ENCODE data around the gene TYSND1.
"Not testable (repeated sequence)": the region's sequence is repeated elsewhere in the genome, so short reads cannot be mapped to it uniquely, and the experiment has no call there.

Gene TYSND1

DNA sequence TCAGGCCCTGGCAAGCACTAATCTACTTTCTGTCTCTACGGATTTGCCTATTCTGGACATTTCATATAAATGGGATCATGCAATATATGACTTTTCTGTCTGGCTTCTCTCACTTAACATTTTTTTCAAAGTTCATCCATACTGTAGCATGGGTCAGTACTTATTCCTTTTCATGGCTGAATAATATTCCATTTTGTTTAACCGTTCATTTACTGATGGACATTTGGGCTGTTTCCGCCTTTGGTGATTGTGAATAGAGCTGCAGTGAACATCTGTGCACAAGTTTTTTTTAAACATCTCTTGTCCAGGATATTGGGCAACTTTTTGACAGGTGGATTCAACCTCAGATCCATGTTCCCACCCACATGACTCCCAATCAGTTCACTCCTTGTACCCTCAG lies 44.8 kb downstream of the TYSND1 start:
- TF ChIP-seq, protein P1, sequence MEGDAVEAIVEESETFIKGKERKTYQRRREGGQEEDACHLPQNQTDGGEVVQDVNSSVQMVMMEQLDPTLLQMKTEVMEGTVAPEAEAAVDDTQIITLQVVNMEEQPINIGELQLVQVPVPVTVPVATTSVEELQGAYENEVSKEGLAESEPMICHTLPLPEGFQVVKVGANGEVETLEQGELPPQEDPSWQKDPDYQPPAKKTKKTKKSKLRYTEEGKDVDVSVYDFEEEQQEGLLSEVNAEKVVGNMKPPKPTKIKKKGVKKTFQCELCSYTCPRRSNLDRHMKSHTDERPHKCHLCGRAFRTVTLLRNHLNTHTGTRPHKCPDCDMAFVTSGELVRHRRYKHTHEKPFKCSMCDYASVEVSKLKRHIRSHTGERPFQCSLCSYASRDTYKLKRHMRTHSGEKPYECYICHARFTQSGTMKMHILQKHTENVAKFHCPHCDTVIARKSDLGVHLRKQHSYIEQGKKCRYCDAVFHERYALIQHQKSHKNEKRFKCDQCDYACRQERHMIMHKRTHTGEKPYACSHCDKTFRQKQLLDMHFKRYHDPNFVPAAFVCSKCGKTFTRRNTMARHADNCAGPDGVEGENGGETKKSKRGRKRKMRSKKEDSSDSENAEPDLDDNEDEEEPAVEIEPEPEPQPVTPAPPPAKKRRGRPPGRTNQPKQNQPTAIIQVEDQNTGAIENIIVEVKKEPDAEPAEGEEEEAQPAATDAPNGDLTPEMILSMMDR (IDR thresholded peaks at IDR 0.05; ENCODE audit: low read depth, low read length, missing control alignments) = no peak
- DNase-seq (ENCODE audit: low read depth) = no peak

DNA sequence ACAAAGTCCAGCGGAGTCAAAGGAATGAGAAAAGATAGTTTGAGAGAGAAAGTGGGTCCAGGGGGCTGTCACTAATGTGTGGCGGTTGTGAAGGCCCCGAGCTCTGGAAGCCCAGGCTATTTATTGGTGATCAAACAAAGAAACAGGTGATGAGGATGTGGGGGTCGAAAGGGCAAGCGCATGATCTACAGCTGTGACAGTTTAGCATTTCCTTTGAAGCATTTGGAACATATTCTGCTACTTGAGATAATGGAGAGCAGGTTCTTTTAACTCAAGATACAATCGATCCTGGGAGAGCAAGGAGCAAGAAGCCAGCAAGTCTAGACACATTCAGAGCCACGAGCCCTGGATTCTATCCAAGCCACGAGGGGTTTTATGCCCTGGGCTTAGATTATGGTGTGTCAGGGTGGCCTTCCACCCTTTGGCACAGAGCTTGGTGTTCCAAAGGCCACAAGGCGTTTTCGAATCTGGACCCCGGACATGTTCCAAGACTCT lies 45.4 kb downstream of the TYSND1 start:
- H3K4me3 ChIP-seq (ENCODE audit: low read depth, low read length); DNase-seq (ENCODE audit: low read depth): not testable (repeated sequence)

More for the DNA sequence above, 44.8 kb downstream of the TYSND1 start:
- H3K4me3 ChIP-seq (ENCODE audit: low read depth, low read length) = no peak overlapping the region

DNA sequence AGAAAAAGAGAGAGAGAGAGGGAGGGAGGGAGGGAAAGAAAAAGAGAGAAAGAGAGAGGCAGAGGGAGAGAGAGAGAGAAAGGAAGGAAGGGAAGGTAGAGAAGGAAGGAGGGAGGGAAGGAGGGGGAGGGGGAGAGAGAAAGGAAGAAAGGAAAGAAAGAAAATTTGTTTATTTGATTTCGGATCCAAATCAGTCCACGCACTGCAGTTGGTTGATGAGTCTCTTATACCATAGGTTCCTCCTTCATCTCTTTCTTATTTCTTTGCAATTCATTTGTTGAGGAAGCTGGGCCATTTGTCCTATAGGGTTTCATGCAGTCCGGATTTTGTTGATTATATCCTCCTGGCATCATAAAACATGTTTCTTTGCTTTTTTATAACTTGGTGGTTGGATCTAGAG lies 48.2 kb downstream of the TYSND1 start:
- H3K4me3 ChIP-seq (ENCODE audit: low read depth, low read length) = no peak overlapping the region
- no peak for DNase-seq (ENCODE audit: low read depth)
- TF ChIP-seq, protein P1 (IDR thresholded peaks at IDR 0.05; ENCODE audit: low read depth, low read length, missing control alignments) = no peak

DNA sequence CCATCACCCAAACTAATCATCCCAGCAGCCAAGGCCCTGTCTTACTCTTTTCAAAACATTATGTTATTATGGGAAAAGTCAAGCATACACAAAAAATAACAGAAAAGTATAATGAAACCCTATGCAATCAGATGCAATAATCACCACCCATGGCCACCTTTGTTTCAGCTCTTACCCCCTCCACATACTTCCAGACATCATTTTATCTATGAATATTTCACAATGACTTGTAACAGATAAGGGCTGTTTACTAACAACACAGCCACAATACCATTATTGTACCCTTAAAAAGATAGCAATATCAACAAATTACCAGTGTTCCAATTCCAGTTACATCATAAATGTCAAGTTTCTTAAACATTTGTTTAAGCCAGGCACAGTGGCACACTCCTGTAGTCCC lies 49.0 kb downstream of the TYSND1 start:
- TF ChIP-seq, protein P1 (IDR thresholded peaks at IDR 0.05; ENCODE audit: low read depth, low read length, missing control alignments) = no peak
- DNase-seq (ENCODE audit: low read depth) = no peak
- no peak overlapping the region for H3K4me3 ChIP-seq (ENCODE audit: low read depth, low read length)

DNA sequence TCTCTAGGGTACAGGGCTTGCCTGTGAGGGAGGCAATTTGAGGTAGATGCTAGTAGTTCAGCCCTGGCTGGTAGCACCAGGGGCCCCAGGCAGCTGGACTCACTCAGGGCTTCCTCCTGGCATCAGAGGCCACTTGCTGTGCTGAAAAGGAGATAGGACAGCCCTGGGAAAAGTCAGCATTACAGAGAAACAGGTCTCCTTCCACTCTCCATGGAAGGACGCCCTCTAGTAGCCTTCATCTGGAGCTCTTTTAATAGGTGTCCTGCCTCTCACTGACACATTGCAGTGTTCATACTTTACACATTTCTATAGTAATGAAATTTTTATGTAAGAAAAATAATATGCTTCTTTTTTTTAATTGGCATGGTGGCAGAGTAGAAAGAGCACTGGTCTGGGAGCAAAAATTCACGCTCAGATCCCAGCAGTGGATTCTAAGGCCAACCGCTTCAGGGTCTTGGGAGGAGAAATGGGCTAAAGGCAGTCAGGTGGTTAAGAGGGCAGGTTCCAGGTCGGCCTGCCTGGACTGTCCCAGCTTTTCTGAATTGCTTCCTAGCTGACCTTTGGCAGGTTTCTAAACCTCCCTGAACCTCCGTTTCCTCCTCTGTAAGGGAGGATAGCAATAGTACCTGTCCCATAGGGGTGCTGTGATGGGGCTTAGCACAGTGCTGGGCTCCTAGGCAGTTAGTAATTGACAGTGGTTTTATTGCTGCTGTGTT lies 49.6 kb downstream of the TYSND1 start:
- DNase-seq (ENCODE audit: low read depth) = no peak
- TF ChIP-seq, protein P1 (IDR thresholded peaks at IDR 0.05; ENCODE audit: low read depth, low read length, missing control alignments) = no peak
- H3K4me3 ChIP-seq (ENCODE audit: low read depth, low read length) = no peak overlapping the region

DNA sequence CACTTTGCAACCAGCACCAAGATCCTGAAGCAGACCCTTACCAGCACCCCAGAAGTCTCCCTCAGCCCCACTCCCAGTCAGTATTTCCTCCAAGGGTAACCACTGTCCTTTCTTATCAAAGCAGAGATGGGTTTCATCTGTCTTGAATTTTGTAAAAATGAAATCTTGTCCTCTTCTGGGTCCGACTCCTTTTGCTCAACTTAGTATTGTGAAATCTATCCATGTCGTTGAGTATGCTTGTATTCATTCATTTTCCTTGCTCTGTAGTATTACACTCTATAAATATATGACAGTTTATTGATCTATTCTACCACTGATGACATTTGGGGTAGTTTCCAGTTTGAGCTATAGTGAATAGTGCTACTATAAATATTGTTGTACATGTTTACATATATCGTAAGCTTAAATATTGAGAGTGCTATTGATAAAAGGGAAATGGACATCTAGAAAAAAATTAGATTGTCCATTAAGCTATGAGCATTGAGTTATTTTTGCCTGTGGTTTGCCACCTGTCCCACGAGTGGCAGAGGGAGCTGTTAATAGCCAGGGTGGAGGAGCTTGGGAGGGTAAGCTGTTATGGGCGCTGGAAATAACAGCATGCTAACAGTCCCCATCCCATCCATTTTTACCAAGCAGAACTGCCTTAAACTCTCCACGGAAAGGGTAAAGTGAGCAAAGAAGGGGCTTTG lies 50.3 kb downstream of the TYSND1 start:
- no peak overlapping the region for H3K4me3 ChIP-seq (ENCODE audit: low read depth, low read length)
- DNase-seq (ENCODE audit: low read depth) = no peak
- TF ChIP-seq, protein P1 (IDR thresholded peaks at IDR 0.05; ENCODE audit: low read depth, low read length, missing control alignments) = no peak

DNA sequence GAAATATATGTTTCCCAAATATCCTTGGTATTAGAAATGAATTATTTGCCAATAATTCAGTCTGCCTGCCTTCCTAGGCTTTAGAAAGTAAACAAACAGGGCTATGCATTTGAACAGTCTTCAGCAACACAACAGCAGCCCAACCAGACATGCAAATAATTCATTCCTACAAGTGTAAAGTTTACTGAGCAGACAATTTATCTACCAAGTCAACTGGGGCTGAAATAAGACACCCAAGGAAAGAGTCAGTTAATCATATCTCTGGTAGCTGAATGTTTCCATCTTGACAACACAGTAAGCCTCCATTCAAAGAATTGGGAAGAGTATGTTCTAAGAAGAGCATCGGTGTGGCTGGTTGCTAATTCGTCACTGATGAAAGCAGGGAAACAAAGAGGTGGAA lies 52.2 kb downstream of the TYSND1 start:
- no peak for DNase-seq (ENCODE audit: low read depth)
- H3K4me3 ChIP-seq (ENCODE audit: low read depth, low read length) = no peak overlapping the region
- TF ChIP-seq, protein P1 (IDR thresholded peaks at IDR 0.05; ENCODE audit: low read depth, low read length, missing control alignments) = no peak
